ENCODE data around the gene CCDC88C. TPM values are rescaled to one million over a fixed set of nuclear protein-coding genes. Genes with fewer than 3 reads are reported as not detected.
A peak's percentile ranks its signal among the peaks of the same experiment; 100 is the strongest.

The CCDC88C gene
- total RNA-seq, result 10 to 100 TPM; 36.3 to 57.4 TPM

GRCh38 chr14:91417120-91417982 is at the start of gene CCDC88C:
Gene CCDC88C, minus strand, starts transcription at chr14:91417820. Its CDS starts 130 bp downstream, at chr14:91417690.
- TF ChIP-seq CTCF (IDR thresholded peaks at IDR 0.05) (peak in 2 of 7 experiments; percentile 14 to 36), POLR2A (IDR thresholded peaks at IDR 0.05) (peak in 1 of 3 donors; percentile 21)
- H3K27ac ChIP-seq, result peak within 1 kb of the TSS; percentile 38 to 72 (median 50)
- peak within 1 kb of the TSS; percentile 24 to 67 for H3K4me3 ChIP-seq
- H3K36me3 ChIP-seq (replicated peaks in 1 of 2; ENCODE audit: insufficient read depth in 1 of 2, low read depth in 2 of 2), result no peaks in the 10 kb centered on the region
- H3K27me3 ChIP-seq, result no peaks in the 10 kb centered on the region
- intact Hi-C loops (cut with DNase I), result no loop called here
- H3K4me1 ChIP-seq, result peaks cover 59% of the 10 kb centered on the region
- H3K9me3 ChIP-seq, result no peaks in the 10 kb centered on the region
- ATAC-seq (peak; percentile 78), DNase-seq (peak; percentile 76 to 87 (median 82))
- WGBS, 2 donors, result 0% methylated on average over 17 to 88 of the region's 103 CpGs

GRCh38 chr14:91466192-91466591 is 48.6 kb upstream of the CCDC88C start:
- 14 to 28% methylated on average over 4 of the region's 4 CpGs for WGBS, 2 donors
- no peaks in the 10 kb centered on the region for H3K27me3 ChIP-seq
- intact Hi-C loops (cut with DNase I), result no loop called here
- H3K27ac ChIP-seq, result peak overlapping the region in 1 of 4 donors; percentile 23
- TF ChIP-seq POLR2A (IDR thresholded peaks at IDR 0.05) (no peak), CTCF (IDR thresholded peaks at IDR 0.05) (no peak)
- H3K4me3 ChIP-seq, result no peak overlapping the region
- no peaks in the 10 kb centered on the region for H3K9me3 ChIP-seq
- DNase-seq (peak in 2 of 4 donors; percentile 13 to 20), ATAC-seq (peak; percentile 35)
- peaks cover 5% of the 10 kb centered on the region for H3K4me1 ChIP-seq
- peaks cover 9 to 41% of the 10 kb centered on the region in 2 donors for H3K36me3 ChIP-seq (replicated peaks in 1 of 2; ENCODE audit: insufficient read depth in 1 of 2, low read depth in 2 of 2)

GRCh38 chr14:91464615-91465205 is 47.1 kb upstream of the CCDC88C start:
- no peak overlapping the region for H3K27ac ChIP-seq
- peaks cover 4 to 40% of the 10 kb centered on the region in 2 donors for H3K36me3 ChIP-seq (replicated peaks in 1 of 2; ENCODE audit: insufficient read depth in 1 of 2, low read depth in 2 of 2)
- H3K9me3 ChIP-seq, result no peaks in the 10 kb centered on the region
- TF ChIP-seq CTCF (IDR thresholded peaks at IDR 0.05), result no peak
- no peak for TF ChIP-seq POLR2A (IDR thresholded peaks at IDR 0.05)
- intact Hi-C loops (cut with DNase I), result no loop called here
- DNase-seq (no peak), ATAC-seq (no peak)
- peaks cover 5% of the 10 kb centered on the region for H3K4me1 ChIP-seq
- H3K27me3 ChIP-seq, result no peaks in the 10 kb centered on the region
- H3K4me3 ChIP-seq, result no peak overlapping the region
- WGBS, 2 donors, result 64 to 80% methylated on average over 3 of the region's 3 CpGs

GRCh38 chr14:91458612-91459011 is 41.0 kb upstream of the CCDC88C start:
- ATAC-seq (no peak), DNase-seq (no peak)
- intact Hi-C loops (cut with DNase I), result no loop called here
- H3K27ac ChIP-seq, result no peak overlapping the region
- H3K9me3 ChIP-seq, result no peaks in the 10 kb centered on the region
- no peaks in the 10 kb centered on the region for H3K4me1 ChIP-seq
- no peaks in the 10 kb centered on the region for H3K27me3 ChIP-seq
- no peak for TF ChIP-seq POLR2A (IDR thresholded peaks at IDR 0.05)
- TF ChIP-seq CTCF (IDR thresholded peaks at IDR 0.05), result no peak
- H3K4me3 ChIP-seq, result no peak overlapping the region
- H3K36me3 ChIP-seq (replicated peaks in 1 of 2; ENCODE audit: insufficient read depth in 1 of 2, low read depth in 2 of 2), result peaks cover 4 to 34% of the 10 kb centered on the region in 2 donors
- 90 to 91% methylated on average over 5 of the region's 5 CpGs for WGBS, 2 donors
